IPS-NIHi7 (cell line): ENCODE measurements around the gene EEFSEC.

Experiments
- DNase-seq: peaks from one replicate; pipeline ENCODE4 v3.0.0; 2012; ENCODE audit warnings: mixed read lengths; ENCODE audit errors: extremely low spot score

Gene EEFSEC

DNA sequence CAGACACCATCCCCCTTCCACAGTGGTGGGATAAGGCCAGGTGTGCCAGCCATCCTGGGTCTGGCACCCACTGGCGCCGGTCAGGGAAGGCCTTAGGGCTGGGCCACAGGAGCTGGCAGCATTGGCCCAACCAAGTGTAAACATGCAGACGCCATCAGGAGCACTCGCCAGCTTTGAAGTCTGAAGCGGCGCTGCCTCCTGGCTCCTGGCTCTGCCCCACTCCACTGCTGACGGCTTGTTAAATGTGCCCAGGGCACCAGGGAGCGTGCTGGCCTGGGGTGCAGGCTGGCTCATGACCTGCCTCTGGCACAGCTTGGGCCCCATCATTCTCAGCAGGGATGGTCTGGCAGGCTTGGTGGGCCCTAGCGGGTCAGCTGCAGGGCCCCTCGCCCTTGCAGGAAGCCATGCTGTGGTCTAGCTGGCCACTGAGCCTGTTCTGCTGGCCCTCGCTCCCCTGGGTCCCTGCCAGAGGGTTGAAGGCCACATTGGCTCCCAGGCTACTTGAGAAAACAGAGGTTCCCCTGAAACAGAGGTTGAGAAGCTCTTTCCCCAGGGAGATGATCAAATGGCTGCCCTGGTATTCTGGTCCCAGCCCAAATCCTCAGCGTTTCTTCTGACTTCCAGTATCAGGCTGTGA is 196.8 kb downstream of the EEFSEC start:
- no peak for DNase-seq

DNA sequence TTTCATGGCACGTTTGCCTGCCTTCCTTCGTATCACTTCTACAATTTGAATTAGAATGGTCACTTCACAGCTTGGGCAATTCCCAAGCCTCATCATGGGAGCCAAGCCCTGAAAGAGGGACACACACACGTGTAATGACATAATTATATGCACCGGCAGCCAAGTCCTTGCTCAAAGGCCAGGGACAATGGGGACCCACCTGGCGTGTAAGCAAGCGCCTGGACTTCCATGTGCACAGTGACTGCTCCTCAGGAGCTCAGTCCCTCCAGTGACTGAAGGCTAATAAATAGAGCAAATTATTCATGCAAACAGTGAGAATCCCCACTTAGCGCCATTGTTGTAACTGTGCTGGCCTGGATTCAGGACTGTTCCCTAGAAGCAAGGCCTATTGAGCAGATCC is 198.3 kb downstream of the EEFSEC start:
- DNase-seq, result no peak

DNA sequence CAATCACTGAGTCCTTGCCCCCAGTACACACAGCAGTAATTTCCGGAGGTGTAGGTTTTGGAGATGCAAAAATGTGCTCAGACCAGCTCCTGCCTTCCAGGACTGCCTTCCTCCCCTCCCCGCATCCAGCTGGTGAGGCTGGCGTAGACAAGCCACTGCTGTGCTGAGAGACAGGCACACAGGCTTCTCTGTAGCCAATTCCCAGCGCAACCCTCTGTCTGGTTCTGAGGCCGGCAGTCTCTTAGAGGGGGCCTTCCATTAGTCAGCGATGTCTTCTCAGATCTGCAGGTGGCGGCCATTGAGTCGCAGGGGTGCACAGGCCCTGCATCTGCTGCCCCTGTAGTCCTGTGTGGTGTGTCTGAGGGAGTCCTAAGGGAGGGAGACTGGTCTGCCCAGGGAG is 199.0 kb downstream of the EEFSEC start:
- no peak for DNase-seq

- no peak for DNase-seq
These were observed 200.2 kb downstream of the EEFSEC start for GRCh38 chr3:128353361-128353965.

DNA sequence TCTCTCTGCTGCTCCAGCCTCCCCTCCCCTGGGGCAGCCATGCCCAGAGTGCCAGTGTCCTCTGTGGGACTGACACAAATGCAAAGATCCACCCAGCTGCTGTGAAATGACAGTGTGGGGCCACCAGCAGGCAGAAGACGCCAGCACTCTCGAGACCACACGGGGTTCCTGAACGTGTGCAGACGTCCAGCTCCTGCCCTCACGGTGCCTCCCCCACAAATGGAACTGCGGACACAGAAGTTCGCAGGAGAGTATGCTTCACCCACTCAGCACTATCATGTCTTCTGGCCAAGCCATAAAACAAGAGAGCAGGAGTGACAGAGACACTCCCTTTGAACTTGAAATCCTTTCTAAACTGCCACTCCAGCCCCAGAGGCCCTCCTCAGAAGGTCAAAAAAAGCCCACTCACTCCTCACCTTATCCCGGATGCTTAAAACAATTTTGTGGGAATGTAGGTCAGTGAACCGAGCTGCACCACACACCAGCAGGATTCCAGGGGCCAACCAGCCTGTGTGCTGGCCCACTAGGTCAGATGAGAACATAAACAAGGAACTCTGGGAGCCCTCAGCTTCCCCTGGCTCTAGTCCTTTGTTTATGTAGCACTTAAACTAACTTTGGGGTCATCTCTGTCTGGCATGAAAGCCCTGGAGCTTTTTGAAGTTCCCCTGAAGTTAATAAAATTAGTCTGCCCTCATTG is 200.9 kb downstream of the EEFSEC start:
- no peak for DNase-seq

GRCh38 chr3:128354788-128355542 is 201.7 kb downstream of the EEFSEC start:
- no peak for DNase-seq

- no peak for DNase-seq
These were observed 202.2 kb downstream of the EEFSEC start for GRCh38 chr3:128355543-128355919.

- DNase-seq, result no peak
These were observed 203.5 kb downstream of the EEFSEC start for GRCh38 chr3:128356822-128357221.

DNA sequence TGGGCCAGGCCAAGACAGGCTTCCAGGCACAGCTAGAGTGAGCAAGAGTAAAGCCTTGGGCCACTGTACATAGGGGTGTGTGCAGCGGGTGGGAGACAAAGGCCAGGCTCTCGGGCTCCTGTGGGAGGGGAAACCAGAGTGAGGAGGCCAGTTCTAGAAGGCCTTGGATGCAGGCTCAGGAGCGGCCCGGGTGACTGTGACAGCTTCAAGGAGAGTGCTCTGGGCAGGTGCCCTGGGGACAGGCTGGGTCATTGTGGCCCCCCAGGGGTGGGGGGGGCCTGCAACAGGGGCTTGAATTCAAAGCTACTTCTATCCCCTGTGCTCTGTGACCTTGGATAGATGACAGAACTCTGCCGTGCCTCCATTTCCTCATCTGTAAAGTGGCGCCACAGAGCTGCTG is 204.3 kb downstream of the EEFSEC start:
- DNase-seq, result no peak

- no peak for DNase-seq
These were observed 205.0 kb downstream of the EEFSEC start for GRCh38 chr3:128358156-128358895.

- DNase-seq, result no peak
These were observed 205.9 kb downstream of the EEFSEC start for GRCh38 chr3:128359060-128359664.

- DNase-seq, result no peak
These were observed 206.8 kb downstream of the EEFSEC start for GRCh38 chr3:128359846-128360642.

DNA sequence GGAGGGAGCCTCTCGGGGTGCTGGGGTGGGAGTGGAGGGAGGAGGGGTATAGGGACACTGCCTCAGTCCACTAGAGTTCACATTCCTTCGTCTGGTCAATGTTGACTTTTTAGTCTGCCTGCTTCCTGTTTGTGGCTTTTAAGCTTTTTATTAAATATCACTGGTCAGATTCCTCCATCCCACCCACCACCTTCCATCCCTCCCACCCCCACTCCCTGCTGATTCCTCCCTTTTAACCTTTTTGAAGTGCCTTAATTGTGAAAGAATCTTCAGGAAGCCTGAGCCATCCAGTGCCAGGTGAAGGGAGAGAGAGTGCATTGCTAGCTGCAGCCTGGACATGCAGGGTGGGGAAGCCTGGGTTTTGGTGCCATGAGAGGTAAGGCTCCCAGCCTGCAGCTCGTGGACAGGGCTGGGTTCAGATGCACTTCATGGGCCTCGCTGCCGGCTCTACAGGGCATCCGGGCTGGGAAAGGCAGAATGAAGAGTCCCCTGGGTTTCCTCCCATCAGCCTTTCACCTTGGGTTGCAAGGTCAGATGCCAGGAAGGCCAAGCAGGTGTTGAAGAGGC is 207.5 kb downstream of the EEFSEC start:
- no peak for DNase-seq

- no peak for DNase-seq
These were observed 209.0 kb downstream of the EEFSEC start for GRCh38 chr3:128362026-128362965.

DNA sequence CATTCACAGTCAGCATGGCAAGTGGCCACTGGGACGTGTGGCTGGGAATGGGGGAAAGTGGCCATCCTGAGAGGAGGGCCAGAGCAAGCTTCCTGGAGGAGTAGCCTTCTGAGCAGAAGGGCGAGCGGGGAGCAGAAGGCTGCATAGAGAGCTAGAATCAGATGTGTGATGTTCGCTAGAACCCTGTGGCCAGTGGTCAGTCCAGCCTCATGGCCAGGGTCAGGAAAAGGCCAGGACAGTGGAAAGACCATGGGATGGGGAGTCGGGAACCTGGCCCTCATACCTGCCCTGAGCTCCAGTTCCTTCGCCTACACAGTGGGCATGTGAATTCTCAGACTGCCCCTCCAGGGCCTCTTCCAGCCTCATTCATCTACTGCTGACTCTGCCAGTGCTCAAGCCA is 211.0 kb downstream of the EEFSEC start:
- DNase-seq, result no peak

- no peak for DNase-seq
These were observed 211.6 kb downstream of the EEFSEC start for GRCh38 chr3:128364808-128365360.

DNA sequence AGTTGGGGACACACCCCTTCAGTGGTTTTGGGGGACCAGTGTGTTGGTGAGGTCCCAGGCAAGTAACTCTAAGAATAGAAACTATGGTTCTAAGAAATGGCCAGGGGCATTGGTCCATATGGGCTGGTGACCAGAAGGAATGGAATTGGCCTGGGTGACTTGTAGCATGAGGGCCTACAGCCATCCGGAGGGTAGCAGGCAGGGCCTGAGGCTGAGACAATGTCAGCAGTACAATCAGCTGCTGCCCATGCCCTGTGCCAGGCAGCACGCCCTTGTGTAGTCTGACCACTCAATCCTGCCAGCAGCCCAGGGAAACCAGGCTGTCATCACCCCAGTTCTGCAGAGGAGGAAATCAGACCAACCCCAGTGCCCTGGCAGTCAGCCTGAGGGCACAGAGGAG is 212.9 kb downstream of the EEFSEC start:
- no peak for DNase-seq

DNA sequence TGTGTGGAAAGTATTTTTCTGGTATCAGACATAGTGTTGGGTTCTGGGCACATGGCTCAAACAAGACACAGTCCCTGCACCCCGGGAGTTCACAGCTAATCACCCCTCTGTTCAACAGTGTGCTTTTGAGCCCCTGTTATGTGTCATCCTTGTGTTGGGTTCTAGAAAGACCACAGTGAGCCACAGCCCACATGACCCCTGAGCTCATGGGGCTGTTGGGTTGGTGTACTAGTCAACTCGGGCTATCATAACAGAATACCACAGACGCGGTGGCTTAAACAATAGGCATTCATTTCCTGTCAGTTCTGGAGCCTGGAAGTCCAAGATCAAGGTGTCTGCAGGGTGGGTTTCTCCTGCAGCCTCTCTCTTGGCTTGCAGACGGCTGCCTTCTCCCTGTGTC is 213.4 kb downstream of the EEFSEC start:
- no peak for DNase-seq

DNA sequence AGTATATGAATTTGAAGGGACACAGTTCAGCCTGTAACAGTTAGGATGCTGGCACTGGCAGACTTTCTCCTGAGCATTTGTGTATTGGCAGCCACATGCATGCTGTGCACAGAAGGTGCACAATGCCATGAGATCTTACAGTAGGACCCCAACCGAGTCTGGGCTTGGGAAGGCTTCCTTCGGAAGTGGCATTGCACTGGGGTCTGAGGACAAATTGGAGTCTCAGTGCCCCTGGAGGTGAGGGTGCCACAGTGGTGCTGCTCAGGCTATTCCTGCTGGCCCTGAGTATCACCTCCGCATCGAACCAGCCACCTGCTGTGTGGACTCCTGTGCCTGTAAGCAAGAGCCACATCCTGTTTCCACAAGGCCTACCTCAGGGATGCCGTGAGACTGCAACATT is 213.9 kb downstream of the EEFSEC start:
- no peak for DNase-seq
